Motor neuron (in vitro differentiated cells): ENCODE results near the gene PCNX4. TPM values are rescaled to one million over a fixed set of nuclear protein-coding genes. Genes with fewer than 3 reads are reported as not detected.
"Not testable (repeated sequence)": the region's sequence is repeated elsewhere in the genome, so short reads cannot be mapped to it uniquely, and the experiment has no call there.

ENCODE experiments used
- ATAC-seq, 8 experiments: fragments of 200-7000 bp; cut with Tn5 transposase; replicated peaks in 6 of 8; 2 replicates each; pipeline ENCODE4 v1.8.0; 2021; ENCODE audit warnings: mild to moderate bottlenecking in 8 of 8, moderate library complexity in 8 of 8
- H3K27ac ChIP-seq, 2 donors: fragments of 250-450 bp; sonication (Bioruptor Pico); 2 replicates each; pipeline ENCODE4 v1.9.0; 2021; ENCODE audit warnings: antibody characterized with exemption in 2 of 2, mild to moderate bottlenecking in 2 of 2, moderate library complexity in 1 of 2
- H3K4me1 ChIP-seq, 2 donors: fragments of 250-450 bp; sonication (Bioruptor Pico); replicated peaks in 1 of 2; 2 replicates each; pipeline ENCODE4 v1.6.1; 2021; ENCODE audit warnings: antibody characterized with exemption in 2 of 2, mild to moderate bottlenecking in 2 of 2, moderate library complexity in 1 of 2
- H3K4me3 ChIP-seq, 5 donors: fragments of 250-450 bp; sonication (Bioruptor Pico); 2 replicates each; pipeline ENCODE4 v1.9.0; 2021; ENCODE audit warnings: antibody characterized with exemption in 5 of 5, mild to moderate bottlenecking in 5 of 5, moderate library complexity in 4 of 5
- WGBS, 10 experiments: fragments of 450-650 bp; shearing (Covaris generic); methylation state at CpG; one replicate each; pipeline ENCODE4 v1.0.0; 2022; 5-methylcytosine and 5-hydroxymethylcytosine counted together
- in situ Hi-C, 9 experiments: fragments of 400-800 bp; cut with MboI; loops; one replicate each; pipeline ENCODE4 v1.15.0; 2021; ENCODE audit warnings: low sequenced_read_pairs in 9 of 9, low pct_unique_long_range_greater_than_20kb in 2 of 9; ENCODE audit not compliant: unreplicated experiment in 9 of 9
- total RNA-seq, 8 experiments: library from RNA; unstranded; fragments of 300-600 nt; gene quantifications; 2 replicates each; pipeline versions ENCODE4 v1.2.3 to v1.2.4, GENCODE V29; 2022

Gene PCNX4
- total RNA-seq: 100 to 1,000 TPM in 1 of 8 experiments, 10 to 100 TPM in 7; 48.6 to 137 (median 69.1) TPM

DNA sequence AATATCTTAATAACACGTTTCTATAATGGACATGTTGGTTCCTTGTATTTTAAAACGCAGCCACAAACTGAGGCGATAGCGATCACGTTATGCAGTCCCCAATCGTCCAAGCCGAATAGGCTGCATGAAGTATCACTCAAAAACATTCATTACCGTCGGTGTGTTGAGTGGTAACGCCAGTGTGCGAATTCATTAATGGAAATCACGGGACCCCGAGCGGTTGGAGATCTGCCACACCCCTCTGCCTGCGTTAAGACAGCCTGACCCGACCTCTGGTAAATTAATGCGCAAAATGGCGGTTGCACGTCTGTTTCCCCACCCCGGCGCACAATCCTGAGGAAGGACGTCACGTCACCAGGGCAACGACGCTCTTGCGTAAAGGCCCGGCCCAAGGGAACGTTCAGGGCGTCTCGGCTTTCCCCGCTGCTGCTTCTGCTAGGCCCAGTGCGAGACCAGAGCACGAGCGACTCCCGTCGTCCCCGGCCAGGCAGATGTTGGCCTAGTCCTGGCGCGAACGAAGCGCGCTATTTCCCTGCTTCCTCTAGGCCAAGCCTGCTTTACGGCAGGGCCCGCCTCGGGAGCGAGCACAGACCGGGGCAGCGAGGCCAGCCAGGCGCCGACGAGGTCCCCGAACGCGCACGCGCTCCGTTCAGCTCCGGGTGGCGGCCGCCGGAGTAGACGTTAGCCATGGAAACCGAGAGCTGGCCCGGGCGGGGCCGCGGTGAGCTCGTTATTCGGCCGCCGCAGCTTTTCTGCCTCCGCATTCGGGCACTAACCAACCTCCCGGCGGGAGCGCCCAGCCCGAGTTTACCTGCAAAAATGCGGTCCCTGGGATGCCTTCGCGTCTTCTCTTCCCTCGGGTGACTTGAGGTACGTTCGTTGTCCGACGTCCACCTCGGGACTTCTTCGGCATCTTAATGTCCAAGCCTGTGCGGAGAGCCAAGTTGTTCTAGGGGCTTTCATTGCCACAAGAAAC is at the start of gene PCNX4:
PCNX4 (plus strand) TSS at position 374 of the 976 bp plus-strand sequence. CDS start 15,716 bp downstream, outside the sequence.
- in situ Hi-C loops: no loop called here
- Histone ChIP-seq H3K4me1 (peaks cover 10 to 16% of the 10 kb centered on the region in 2 donors), H3K4me3 (peak within 1 kb of the TSS; percentile 46 to 84 (median 78)), H3K27ac (peak within 1 kb of the TSS; percentile 96 to 98)
- WGBS, 10 experiments: 0 to 4% (median 0%) methylated on average over 2 to 60 of the region's 88 CpGs
- ATAC-seq: peak; percentile 88 to 94 (median 92)

DNA sequence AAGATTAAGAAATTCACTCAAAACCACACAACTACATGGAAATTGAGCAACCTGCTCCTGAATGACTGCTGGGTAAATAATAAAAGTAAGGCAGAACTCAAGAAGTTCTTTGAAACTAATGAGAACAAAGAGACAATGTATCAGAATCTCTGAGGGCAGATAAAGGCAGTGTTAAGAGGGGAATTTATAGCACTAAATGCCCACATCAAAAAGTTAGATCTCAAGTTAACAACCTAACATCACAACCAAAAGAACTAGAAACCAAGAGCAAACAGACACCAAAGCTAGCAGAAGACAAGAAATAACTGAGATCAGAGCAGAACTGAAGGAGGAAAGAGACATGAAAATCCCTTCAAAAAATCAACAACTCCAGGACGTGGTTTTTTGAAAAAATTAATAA is 43.7 kb upstream of the PCNX4 start:
- 0 to 71% (median 48%) methylated on average over 1 of the region's 1 CpG; no CpG with 5 or more reads in 2 of the 10 experiments for WGBS, 10 experiments
- in situ Hi-C loops: not testable (repeated sequence)

DNA sequence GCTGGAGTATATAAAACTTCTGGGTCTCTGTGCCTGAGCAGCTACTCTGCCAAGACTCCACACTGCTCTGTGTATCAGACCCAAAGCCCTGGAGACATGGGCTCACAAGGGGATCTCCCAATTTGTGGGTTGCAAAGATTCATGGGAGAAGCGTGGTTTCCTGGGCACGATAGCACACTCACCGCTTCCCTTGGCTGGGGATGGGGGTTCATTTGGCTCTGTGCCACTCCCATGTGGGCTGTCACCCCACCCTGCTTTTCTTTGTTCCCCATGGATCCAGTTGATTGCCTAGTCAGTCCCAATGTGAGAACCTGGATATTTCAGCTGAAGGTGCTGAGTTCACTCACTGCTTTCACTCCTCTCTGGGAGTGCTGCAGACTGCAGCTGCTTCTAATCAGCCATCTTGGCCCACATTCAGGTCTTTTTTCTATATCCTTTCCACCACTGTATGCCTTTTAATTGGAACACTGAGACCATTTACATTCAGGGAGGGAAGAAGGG is 40.0 kb upstream of the PCNX4 start:
- WGBS, 10 experiments: 0 to 100% (median 96%) methylated on average over 2 to 3 of the region's 3 CpGs; no CpG with 5 or more reads in 7 of the 10 experiments
- no peak overlapping the region for H3K27ac ChIP-seq
- H3K4me3 ChIP-seq: no peak overlapping the region
- peak in 2 of 8 experiments; percentile 52 to 75 for ATAC-seq
- no peaks in the 10 kb centered on the region for H3K4me1 ChIP-seq
- in situ Hi-C loops: loop anchor here in 1 of 9 experiments (25.0 kb wide), 1 partner anchor 511 kb away; no protein-coding TSS in a partner anchor

More for the DNA sequence above, 43.7 kb upstream of the PCNX4 start:
- not testable (repeated sequence) for ATAC-seq, H3K4me1 ChIP-seq, H3K27ac ChIP-seq, H3K4me3 ChIP-seq

DNA sequence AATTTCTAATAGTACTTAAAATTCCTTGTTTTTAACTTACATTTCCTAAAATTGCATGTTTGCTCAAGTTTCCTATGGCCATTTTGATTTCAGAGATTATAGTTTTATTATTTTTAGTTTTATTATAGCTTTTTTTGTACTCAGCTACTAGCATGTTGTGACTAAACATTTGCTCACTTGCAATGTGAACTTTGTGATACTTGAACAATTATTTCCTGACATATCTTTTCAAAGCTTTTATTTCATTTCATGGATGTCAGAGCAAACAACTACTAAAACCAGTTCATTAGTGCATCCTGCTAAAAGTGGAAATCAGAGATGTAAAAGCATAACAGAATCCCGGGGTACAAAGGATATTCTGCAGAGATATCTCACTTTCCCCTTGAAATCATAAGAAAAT is 33.6 kb upstream of the PCNX4 start:
- in situ Hi-C loops: loop anchor here in 1 of 9 experiments (25.0 kb wide), 1 partner anchor 504 kb away; no protein-coding TSS in a partner anchor
- 33 to 100% (median 61%) methylated on average over 1 of the region's 1 CpG for WGBS, 10 experiments
- no peaks in the 10 kb centered on the region for H3K4me1 ChIP-seq
- no peak overlapping the region for H3K4me3 ChIP-seq
- no peak for ATAC-seq
- no peak overlapping the region for H3K27ac ChIP-seq

DNA sequence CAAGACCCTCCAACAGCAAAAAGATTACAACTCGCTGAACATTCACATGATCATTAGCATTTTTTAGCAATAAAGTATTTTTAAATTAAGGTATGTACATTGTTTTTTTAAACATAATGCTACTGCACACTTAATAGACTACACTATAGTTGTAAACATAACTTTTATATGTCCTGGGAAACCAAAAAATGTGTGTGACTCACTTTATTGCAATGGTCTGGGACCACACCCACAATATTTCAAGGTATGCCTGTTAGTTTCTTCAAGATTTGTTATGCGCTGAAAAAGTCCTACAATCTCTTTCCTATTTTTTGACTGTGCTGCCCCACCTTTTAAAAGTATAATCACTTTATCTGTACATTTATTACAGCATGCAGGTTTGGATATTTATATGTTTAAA is 30.4 kb upstream of the PCNX4 start:
- no peak overlapping the region for H3K27ac ChIP-seq
- in situ Hi-C loops: loop anchor here in 3 of 9 experiments (10.0 to 25.0 kb wide), 2 partner anchors 103 to 501 kb away; partner anchors contain the start of gene DHRS7 (in 2 of the 3)
- ATAC-seq: peak in 3 of 8 experiments; percentile 20 to 82 (median 63)
- no peaks in the 10 kb centered on the region for H3K4me1 ChIP-seq
- no peak overlapping the region for H3K4me3 ChIP-seq
- 50 to 100% (median 83%) methylated on average over 1 to 2 of the region's 2 CpGs; no CpG with 5 or more reads in 1 of the 10 experiments for WGBS, 10 experiments

DNA sequence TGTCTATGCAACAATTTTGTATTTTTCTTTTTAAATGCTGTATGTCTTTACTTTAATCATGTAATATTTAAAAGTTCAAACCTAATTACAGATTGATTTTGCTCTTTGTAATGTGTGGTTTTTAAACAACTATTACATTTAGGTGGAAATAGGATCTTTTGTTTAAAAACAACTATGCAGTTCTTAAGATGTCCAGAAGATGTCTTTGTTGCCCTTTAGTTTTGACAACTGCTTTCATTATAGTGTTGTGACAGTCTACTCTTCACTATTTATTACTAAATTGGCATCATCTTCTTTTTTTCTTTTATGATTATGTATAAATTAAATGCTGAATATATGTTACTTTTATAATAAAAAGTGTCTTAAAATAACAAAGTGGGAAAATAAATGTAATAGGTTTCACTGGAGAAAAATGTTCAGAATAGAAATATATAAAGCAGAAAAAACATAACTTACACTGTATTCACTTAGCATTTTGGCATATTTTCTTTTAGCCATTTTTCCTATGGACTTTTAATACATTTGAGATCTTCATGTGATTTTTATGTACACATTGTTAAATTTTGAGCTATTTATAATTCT is 27.1 kb upstream of the PCNX4 start:
- H3K4me1 ChIP-seq: peaks cover 0 to 4% of the 10 kb centered on the region in 2 donors
- H3K27ac ChIP-seq: no peak overlapping the region
- H3K4me3 ChIP-seq: no peak overlapping the region
- in situ Hi-C loops: loop anchor here in 3 of 9 experiments (10.0 to 25.0 kb wide), 2 partner anchors 100 to 498 kb away; partner anchors contain the start of gene DHRS7 (in 2 of the 3)
- ATAC-seq: peak in 3 of 8 experiments; percentile 51 to 56 (median 54)

DNA sequence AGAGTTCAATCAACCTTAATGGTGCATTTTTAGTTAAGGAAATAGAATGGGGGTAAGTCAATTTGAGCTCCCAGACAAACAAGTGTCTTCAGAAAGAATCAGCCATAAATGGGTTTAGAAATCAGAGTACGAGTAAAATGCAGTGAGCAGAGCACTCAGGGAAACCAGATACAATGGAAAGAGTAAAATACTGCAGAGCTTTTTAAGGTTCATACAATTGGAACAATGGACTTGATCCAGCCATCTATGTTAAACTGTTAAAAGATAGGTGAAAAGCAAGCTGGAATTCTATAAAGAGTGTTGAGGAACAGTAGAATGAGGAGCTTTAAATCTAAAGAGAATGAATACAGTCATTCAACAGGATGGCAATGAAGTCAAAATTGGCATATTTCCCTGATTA is 23.8 kb upstream of the PCNX4 start:
- ATAC-seq: peak in 2 of 8 experiments; percentile 21 to 54
- WGBS, 10 experiments: 0 to 100% (median 29%) methylated on average over 1 of the region's 1 CpG; no CpG with 5 or more reads in 3 of the 10 experiments
- peaks cover 0 to 4% of the 10 kb centered on the region in 2 donors for H3K4me1 ChIP-seq
- no peak overlapping the region for H3K4me3 ChIP-seq
- in situ Hi-C loops: loop anchor here in 3 of 9 experiments (10.0 to 25.0 kb wide), 2 partner anchors 97 to 494 kb away; partner anchors contain the start of gene DHRS7 (in 2 of the 3)
- no peak overlapping the region for H3K27ac ChIP-seq

DNA sequence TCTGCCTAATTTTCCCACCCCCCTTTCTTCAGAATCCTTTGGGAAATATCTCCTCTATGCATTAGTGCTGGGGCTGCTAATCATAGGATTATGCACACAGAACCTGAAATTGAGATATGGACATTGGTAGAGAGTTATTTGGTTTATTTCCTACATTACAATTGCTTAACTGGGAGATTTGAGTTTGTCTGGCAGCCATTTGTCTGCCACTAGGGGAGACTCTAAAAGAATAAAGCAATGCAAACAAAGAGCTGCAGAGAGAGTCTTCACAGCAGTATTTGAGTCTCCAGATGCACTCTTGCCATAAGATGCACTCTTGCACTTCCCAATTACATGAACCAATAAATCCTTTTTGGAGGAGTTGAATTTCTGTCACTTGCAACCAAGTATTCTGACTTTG is 12.0 kb upstream of the PCNX4 start:
- no peak overlapping the region for H3K4me3 ChIP-seq
- no peaks in the 10 kb centered on the region for H3K4me1 ChIP-seq
- H3K27ac ChIP-seq: no peak overlapping the region
- peak in 1 of 8 experiments; percentile 33 for ATAC-seq
- in situ Hi-C loops: no loop called here

DNA sequence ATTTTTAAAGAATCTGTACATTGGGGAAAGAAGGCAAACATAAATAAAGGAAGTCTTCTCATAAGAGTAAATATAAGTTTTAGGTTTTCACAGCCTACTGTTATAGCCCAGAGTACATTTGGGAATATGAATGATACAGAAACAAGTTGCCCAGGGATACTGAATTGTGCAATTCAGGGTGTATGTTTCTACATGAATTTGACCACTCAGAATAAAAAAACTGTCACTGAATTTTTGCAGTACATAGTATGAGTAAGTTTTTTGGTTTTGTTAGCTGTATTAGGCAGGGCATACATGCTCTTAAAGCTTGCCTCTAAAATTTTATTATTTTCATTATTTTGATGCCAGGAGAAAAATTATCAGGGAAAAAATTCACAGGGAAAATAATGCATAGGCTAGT is 6.6 kb upstream of the PCNX4 start:
- in situ Hi-C loops: no loop called here
- ATAC-seq: peak in 3 of 8 experiments; percentile 44 to 90 (median 73)
- no peak overlapping the region for H3K27ac ChIP-seq
- no peak overlapping the region for H3K4me3 ChIP-seq
- H3K4me1 ChIP-seq: no peaks in the 10 kb centered on the region

DNA sequence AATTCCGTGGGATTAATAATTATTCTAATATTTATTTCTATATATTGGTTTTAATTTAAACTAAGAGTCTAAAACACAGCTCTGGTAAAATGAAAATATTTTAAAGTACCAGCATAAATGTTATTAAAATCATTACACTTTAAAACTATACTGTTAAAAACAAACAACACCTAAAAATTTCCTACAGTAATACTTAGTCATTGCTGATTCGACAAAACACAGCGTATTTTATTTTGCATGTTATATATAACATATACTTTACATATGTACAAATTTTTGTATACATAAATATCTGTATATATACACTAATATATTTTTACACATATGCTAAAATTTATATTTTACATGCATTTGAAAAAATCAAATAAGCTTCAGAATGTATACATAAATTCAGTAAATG is 6.0 kb upstream of the PCNX4 start:
- H3K4me3 ChIP-seq: no peak overlapping the region
- peaks cover 0 to 2% of the 10 kb centered on the region in 2 donors for H3K4me1 ChIP-seq
- H3K27ac ChIP-seq: no peak overlapping the region
- no peak for ATAC-seq
- in situ Hi-C loops: no loop called here
- 7 to 100% (median 81%) methylated on average over 1 to 3 of the region's 3 CpGs; no CpG with 5 or more reads in 1 of the 10 experiments for WGBS, 10 experiments

DNA sequence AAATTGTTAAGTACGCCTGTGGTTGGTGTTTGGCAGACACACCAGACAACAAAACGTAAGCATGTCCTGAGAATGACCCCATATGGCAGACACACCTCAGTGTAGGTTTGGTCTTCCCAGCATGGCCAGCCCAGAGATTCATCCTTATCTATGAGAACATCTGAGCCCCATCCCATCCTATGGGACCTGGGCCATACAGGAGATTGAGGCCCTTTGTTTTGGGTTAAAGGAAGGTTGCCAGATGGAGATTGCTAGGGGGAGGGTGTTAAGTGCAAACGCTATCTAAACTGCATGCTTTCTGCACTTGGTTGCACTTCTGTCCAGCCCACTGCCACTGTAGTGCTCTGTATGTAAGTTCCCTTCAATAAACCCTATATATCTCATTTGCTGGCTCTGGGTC is 4.1 kb upstream of the PCNX4 start:
- 20 to 100% (median 80%) methylated on average over 1 to 3 of the region's 3 CpGs; no CpG with 5 or more reads in 3 of the 10 experiments for WGBS, 10 experiments
- ATAC-seq: peak in 1 of 8 experiments; percentile 37
- in situ Hi-C loops: no loop called here
- H3K27ac ChIP-seq: no peak overlapping the region
- no peak overlapping the region for H3K4me3 ChIP-seq
- H3K4me1 ChIP-seq: peaks cover 0 to 5% of the 10 kb centered on the region in 2 donors

DNA sequence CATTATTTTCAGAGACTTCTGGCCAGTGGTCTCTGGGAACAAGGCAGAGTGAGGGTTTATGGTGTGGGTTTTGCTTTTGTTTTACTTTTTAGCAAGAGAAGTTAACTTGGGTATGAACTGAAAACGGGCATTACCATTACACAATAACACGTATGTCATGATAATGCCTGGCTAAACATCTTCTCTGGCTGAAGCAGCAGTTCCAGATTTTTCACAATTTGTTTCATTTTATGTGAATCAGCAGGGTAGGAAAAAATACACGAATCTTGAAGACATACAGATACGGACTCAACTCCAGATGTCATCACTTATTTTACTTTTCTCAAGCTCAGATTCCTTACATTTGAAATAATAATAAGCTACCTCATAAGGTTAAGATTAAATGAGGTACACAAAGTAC is 2.5 kb upstream of the PCNX4 start:
- in situ Hi-C loops: no loop called here

More for the DNA sequence above, 2.5 kb upstream of the PCNX4 start:
- H3K27ac ChIP-seq: no peak overlapping the region
- peaks cover 0 to 7% of the 10 kb centered on the region in 2 donors for H3K4me1 ChIP-seq
- H3K4me3 ChIP-seq: no peak overlapping the region
- 0 to 62% (median 26%) methylated on average over 1 to 4 of the region's 4 CpGs; no CpG with 5 or more reads in 1 of the 10 experiments for WGBS, 10 experiments
- no peak for ATAC-seq
